ENCODE measurements around the gene MID1.

MID1 gene

GRCh38 chrX:10536744-10537143 is 83.6 kb downstream of the MID1 start:
- H2AFZ ChIP-seq (ENCODE audit: low read length, unreplicated experiment) = no peak overlapping the region
- H3K36me3 ChIP-seq (ENCODE audit: insufficient read depth, low read length) = no peaks in the 10 kb centered on the region
- peak overlapping the region; percentile 26; the same call in 1 of the 2 replicates for H3K27ac ChIP-seq (ENCODE audit: low read depth, low read length)
- H3K4me1 ChIP-seq (ENCODE audit: control insufficient read depth, insufficient read depth, low read length, unreplicated experiment) = peaks cover 28% of the 10 kb centered on the region
- H3K79me2 ChIP-seq (ENCODE audit: control insufficient read depth, insufficient read depth, low read length, unreplicated experiment) = peaks cover 5% of the 10 kb centered on the region
- H3K4me3 ChIP-seq (ENCODE audit: low read depth, low read length) = no peak overlapping the region
- H3K27me3 ChIP-seq (ENCODE audit: insufficient read depth, low read length) = no peaks in the 10 kb centered on the region

GRCh38 chrX:10534611-10535010 is 85.8 kb downstream of the MID1 start:
- H3K36me3 ChIP-seq (ENCODE audit: insufficient read depth, low read length) = no peaks in the 10 kb centered on the region
- H3K27ac ChIP-seq (ENCODE audit: low read depth, low read length) = peak overlapping the region; percentile 88
- peak overlapping the region; percentile 53 for H3K4me3 ChIP-seq (ENCODE audit: low read depth, low read length)
- no peaks in the 10 kb centered on the region for H3K27me3 ChIP-seq (ENCODE audit: insufficient read depth, low read length)
- no peak overlapping the region for H2AFZ ChIP-seq (ENCODE audit: low read length, unreplicated experiment)
- H3K79me2 ChIP-seq (ENCODE audit: control insufficient read depth, insufficient read depth, low read length, unreplicated experiment) = peaks cover 11% of the 10 kb centered on the region
- peaks cover 32% of the 10 kb centered on the region for H3K4me1 ChIP-seq (ENCODE audit: control insufficient read depth, insufficient read depth, low read length, unreplicated experiment)

- peak overlapping the region; percentile 53; the same call in 1 of the 2 replicates for H3K4me3 ChIP-seq (ENCODE audit: low read depth, low read length)
- peaks cover 40% of the 10 kb centered on the region for H3K4me1 ChIP-seq (ENCODE audit: control insufficient read depth, insufficient read depth, low read length, unreplicated experiment)
- H3K79me2 ChIP-seq (ENCODE audit: control insufficient read depth, insufficient read depth, low read length, unreplicated experiment) = peaks cover 11% of the 10 kb centered on the region
- H3K27me3 ChIP-seq (ENCODE audit: insufficient read depth, low read length) = no peaks in the 10 kb centered on the region
- peak overlapping the region; percentile 88 for H3K27ac ChIP-seq (ENCODE audit: low read depth, low read length)
- no peaks in the 10 kb centered on the region for H3K36me3 ChIP-seq (ENCODE audit: insufficient read depth, low read length)
- peak overlapping the region; percentile 17 for H2AFZ ChIP-seq (ENCODE audit: low read length, unreplicated experiment)
Observed at GRCh38 chrX:10533696-10534365, 86.6 kb downstream of the MID1 start.

- no peaks in the 10 kb centered on the region for H3K27me3 ChIP-seq (ENCODE audit: insufficient read depth, low read length)
- no peak overlapping the region for H2AFZ ChIP-seq (ENCODE audit: low read length, unreplicated experiment)
- H3K4me3 ChIP-seq (ENCODE audit: low read depth, low read length) = no peak overlapping the region
- H3K36me3 ChIP-seq (ENCODE audit: insufficient read depth, low read length) = no peaks in the 10 kb centered on the region
- H3K27ac ChIP-seq (ENCODE audit: low read depth, low read length) = no peak overlapping the region
- H3K79me2 ChIP-seq (ENCODE audit: control insufficient read depth, insufficient read depth, low read length, unreplicated experiment) = peaks cover 17% of the 10 kb centered on the region
- H3K4me1 ChIP-seq (ENCODE audit: control insufficient read depth, insufficient read depth, low read length, unreplicated experiment) = peaks cover 56% of the 10 kb centered on the region
Observed at GRCh38 chrX:10531927-10532326, 88.5 kb downstream of the MID1 start.

GRCh38 chrX:10529344-10529743 is 91.0 kb downstream of the MID1 start:
- Histone ChIP-seq H3K4me3 (ENCODE audit: low read depth, low read length) (peak overlapping the region; percentile 37; the same call in 1 of the 2 replicates), H3K36me3 (ENCODE audit: insufficient read depth, low read length) (no peaks in the 10 kb centered on the region), H3K79me2 (ENCODE audit: control insufficient read depth, insufficient read depth, low read length, unreplicated experiment) (peaks cover 15% of the 10 kb centered on the region), H2AFZ (ENCODE audit: low read length, unreplicated experiment) (no peak overlapping the region), H3K27ac (ENCODE audit: low read depth, low read length) (peak overlapping the region; percentile 43; the same call in 1 of the 2 replicates), H3K4me1 (ENCODE audit: control insufficient read depth, insufficient read depth, low read length, unreplicated experiment) (peaks cover 57% of the 10 kb centered on the region), H3K27me3 (ENCODE audit: insufficient read depth, low read length) (no peaks in the 10 kb centered on the region)

GRCh38 chrX:10526451-10526850 is 93.9 kb downstream of the MID1 start:
- Histone ChIP-seq H3K4me1 (ENCODE audit: control insufficient read depth, insufficient read depth, low read length, unreplicated experiment) (peaks cover 48% of the 10 kb centered on the region), H3K27ac (ENCODE audit: low read depth, low read length) (no peak overlapping the region), H3K27me3 (ENCODE audit: insufficient read depth, low read length) (no peaks in the 10 kb centered on the region), H3K79me2 (ENCODE audit: control insufficient read depth, insufficient read depth, low read length, unreplicated experiment) (peaks cover 12% of the 10 kb centered on the region), H3K36me3 (ENCODE audit: insufficient read depth, low read length) (0 out of 2 replicates have a peak, but pooled peaks cover 3% of the 10 kb centered on the region), H2AFZ (ENCODE audit: low read length, unreplicated experiment) (no peak overlapping the region), H3K4me3 (ENCODE audit: low read depth, low read length) (no peak overlapping the region)

- Histone ChIP-seq H3K36me3 (ENCODE audit: insufficient read depth, low read length) (0 out of 2 replicates have a peak, but pooled peaks cover 3% of the 10 kb centered on the region), H3K27ac (ENCODE audit: low read depth, low read length) (no peak overlapping the region), H3K27me3 (ENCODE audit: insufficient read depth, low read length) (no peaks in the 10 kb centered on the region), H2AFZ (ENCODE audit: low read length, unreplicated experiment) (no peak overlapping the region), H3K79me2 (ENCODE audit: control insufficient read depth, insufficient read depth, low read length, unreplicated experiment) (peaks cover 12% of the 10 kb centered on the region), H3K4me1 (ENCODE audit: control insufficient read depth, insufficient read depth, low read length, unreplicated experiment) (peaks cover 48% of the 10 kb centered on the region), H3K4me3 (ENCODE audit: low read depth, low read length) (no peak overlapping the region)
Observed at GRCh38 chrX:10525381-10526120, 94.8 kb downstream of the MID1 start.

- Histone ChIP-seq H3K4me3 (ENCODE audit: low read depth, low read length) (no peak overlapping the region), H3K27me3 (ENCODE audit: insufficient read depth, low read length) (no peaks in the 10 kb centered on the region), H2AFZ (ENCODE audit: low read length, unreplicated experiment) (no peak overlapping the region), H3K27ac (ENCODE audit: low read depth, low read length) (no peak overlapping the region), H3K4me1 (ENCODE audit: control insufficient read depth, insufficient read depth, low read length, unreplicated experiment) (peaks cover 44% of the 10 kb centered on the region), H3K36me3 (ENCODE audit: insufficient read depth, low read length) (0 out of 2 replicates have a peak, but pooled peaks cover 3% of the 10 kb centered on the region), H3K79me2 (ENCODE audit: control insufficient read depth, insufficient read depth, low read length, unreplicated experiment) (peaks cover 6% of the 10 kb centered on the region)
Observed at GRCh38 chrX:10524578-10524977, 95.8 kb downstream of the MID1 start.

GRCh38 chrX:10519761-10520160 is 100.6 kb downstream of the MID1 start:
- peaks cover 12% of the 10 kb centered on the region; the same call in 1 of the 2 replicates for H3K36me3 ChIP-seq (ENCODE audit: insufficient read depth, low read length)
- no peaks in the 10 kb centered on the region for H3K4me1 ChIP-seq (ENCODE audit: control insufficient read depth, insufficient read depth, low read length, unreplicated experiment)
- H3K79me2 ChIP-seq (ENCODE audit: control insufficient read depth, insufficient read depth, low read length, unreplicated experiment) = no peaks in the 10 kb centered on the region
- H2AFZ ChIP-seq (ENCODE audit: low read length, unreplicated experiment) = no peak overlapping the region
- H3K4me3 ChIP-seq (ENCODE audit: low read depth, low read length) = no peak overlapping the region
- H3K27me3 ChIP-seq (ENCODE audit: insufficient read depth, low read length) = no peaks in the 10 kb centered on the region
- no peak overlapping the region for H3K27ac ChIP-seq (ENCODE audit: low read depth, low read length)

- Histone ChIP-seq H3K79me2 (ENCODE audit: control insufficient read depth, insufficient read depth, low read length, unreplicated experiment) (no peaks in the 10 kb centered on the region), H3K4me3 (ENCODE audit: low read depth, low read length) (no peak overlapping the region), H2AFZ (ENCODE audit: low read length, unreplicated experiment) (no peak overlapping the region), H3K27ac (ENCODE audit: low read depth, low read length) (no peak overlapping the region), H3K27me3 (ENCODE audit: insufficient read depth, low read length) (no peaks in the 10 kb centered on the region), H3K36me3 (ENCODE audit: insufficient read depth, low read length) (peaks cover 12% of the 10 kb centered on the region; the same call in 1 of the 2 replicates), H3K4me1 (ENCODE audit: control insufficient read depth, insufficient read depth, low read length, unreplicated experiment) (no peaks in the 10 kb centered on the region)
Observed at GRCh38 chrX:10519278-10519677, 101.1 kb downstream of the MID1 start.
